Endothelial cell of umbilical vein (primary cell): Measurements from ENCODE around the gene TREH. TPM values are rescaled to one million over a fixed set of nuclear protein-coding genes. Genes with fewer than 3 reads are reported as not detected.

ENCODE experiments used
- BruUV-seq: library from RNA; stranded (reverse); fragments of 400-500 nt; replicated peaks from 2 replicates; lab custom pipeline; 2021; lab: Mats Ljungman, UMichigan
- CTCF ChIA-PET: fragments of 300-600, 350-600 bp; sonication (Branson Sonifier 250); formaldehyde crosslinking; loops from one replicate; lab custom pipeline; 2021; ENCODE audit warnings: antibody characterized with exemption, inconsistent platforms; lab: Charles Lee
- POLR2A ChIA-PET: fragments of 300-600, 350-600 bp; sonication (Branson Sonifier 250); formaldehyde crosslinking; loops from one replicate; lab custom pipeline; 2021; ENCODE audit warnings: antibody characterized with exemption, inconsistent platforms; lab: Charles Lee
- DNase-seq: peaks from one replicate; pipeline ENCODE4 v3.0.0-alpha.2; 2011; ENCODE audit warnings: low read depth, low spot score
- FAIRE-seq: peaks from 2 replicates; lab custom pipeline; 2011; peaks lifted over from hg19 to GRCh38; lab: Jason Lieb, UNC
- H2AFZ ChIP-seq: 2 replicates; pipeline ENCODE4 v1.6.0; 2012; ENCODE audit warnings: low read depth, low read length, control low read depth, inconsistent platforms
- H3K27ac ChIP-seq: 2 replicates; pipeline ENCODE4 v1.5.1; 2011; ENCODE audit warnings: low read depth, mild to moderate bottlenecking, control low read depth, low read length, moderate library complexity; ENCODE audit not compliant: insufficient read depth
- H3K27me3 ChIP-seq, 2 experiments: 2 replicates each; pipeline versions ENCODE4 v1.6.0 to v1.6.1; 2011; ENCODE audit warnings: low read length in 2 of 2, mixed read lengths in 1 of 2; ENCODE audit not compliant: control insufficient read depth in 2 of 2, insufficient read depth in 2 of 2
- H3K36me3 ChIP-seq, 2 experiments: 2 replicates in 1 of 2; 3 replicates in 1 of 2; pipeline ENCODE4 v1.5.1; 2011; ENCODE audit warnings: low read length in 2 of 2, mild to moderate bottlenecking in 1 of 2, moderate library complexity in 1 of 2; ENCODE audit not compliant: control insufficient read depth in 2 of 2, insufficient read depth in 2 of 2; ENCODE audit errors: extremely low read depth in 1 of 2
- H3K4me1 ChIP-seq: 3 replicates; pipeline ENCODE4 v1.5.1; 2011; ENCODE audit warnings: mild to moderate bottlenecking, low read length; ENCODE audit not compliant: control insufficient read depth, insufficient read depth; ENCODE audit errors: extremely low read depth
- H3K4me2 ChIP-seq: 2 replicates; pipeline ENCODE4 v1.6.1; 2011; ENCODE audit warnings: low read length, control low read depth, mixed read lengths; ENCODE audit not compliant: insufficient read depth
- H3K4me3 ChIP-seq, 3 experiments: fragments of 200-600 bp in 1 of 3; sonication (generic), shearing (Covaris generic) in 1 of 3; replicated peaks in 1 of 3; 2 replicates each; pipeline ENCODE4 v1.5.1; 2011 to 2016; ENCODE audit warnings: control low read depth in 3 of 3, low read length in 3 of 3, mild to moderate bottlenecking in 2 of 3, inconsistent platforms in 1 of 3, low read depth in 1 of 3, moderate library complexity in 1 of 3; ENCODE audit not compliant: insufficient read depth in 1 of 3
- H3K79me2 ChIP-seq: 2 replicates; pipeline ENCODE4 v1.6.0; 2012; ENCODE audit warnings: low read length, inconsistent platforms; ENCODE audit not compliant: control insufficient read depth, insufficient read depth
- H3K9ac ChIP-seq: replicated peaks from 2 replicates; pipeline ENCODE3; 2011; ENCODE audit warnings: low read length, control low read depth; ENCODE audit not compliant: insufficient read depth; ENCODE audit errors: extremely low read depth
- H3K9me1 ChIP-seq: replicated peaks from 3 replicates; pipeline ENCODE4 v1.6.0; 2011; ENCODE audit warnings: mild to moderate bottlenecking, low read length; ENCODE audit not compliant: control insufficient read depth, insufficient read depth; ENCODE audit errors: extremely low read depth
- H3K9me3 ChIP-seq: replicated peaks from 2 replicates; pipeline ENCODE4 v1.5.1; 2012; ENCODE audit warnings: low read length, inconsistent platforms; ENCODE audit not compliant: control insufficient read depth, insufficient read depth
- H4K20me1 ChIP-seq: replicated peaks from 2 replicates; pipeline ENCODE3; 2011; ENCODE audit warnings: mild to moderate bottlenecking, low read length; ENCODE audit not compliant: control insufficient read depth, insufficient read depth; ENCODE audit errors: extremely low read depth
- CTCF ChIP-seq, 2 donors: IDR thresholded peaks; 1 replicate in 1 of 2; 2 replicates in 1 of 2; pipeline ENCODE4 v1.5.1; 2011; ENCODE audit warnings: low read length in 2 of 2, mild to moderate bottlenecking in 2 of 2, moderate library complexity in 2 of 2, control low read depth in 1 of 2, inconsistent platforms in 1 of 2, low read depth in 1 of 2; ENCODE audit not compliant: insufficient read depth in 1 of 2; ENCODE audit errors: extremely low read depth in 1 of 2
- MAX ChIP-seq: IDR thresholded peaks from 2 replicates; pipeline ENCODE4 v1.6.1; 2011; ENCODE audit not compliant: insufficient read depth, insufficient read length
- POLR2AphosphoS5 ChIP-seq: IDR thresholded peaks from 2 replicates; pipeline ENCODE4 v1.6.1; 2012; ENCODE audit warnings: low read depth, mild to moderate bottlenecking, control low read depth, low read length, moderate library complexity; ENCODE audit not compliant: insufficient read depth
- dilution Hi-C: fragments of 300-500 bp; cut with MboI; formaldehyde crosslinking; loops from one replicate; pipeline ENCODE4 v1.15.0; 2019; ENCODE audit warnings: low sequenced_read_pairs; ENCODE audit not compliant: extremely low pct_ligation_motif_present
- intact Hi-C: fragments of 100-400 bp; cut with micrococcal nuclease; formaldehyde crosslinking; loops from one replicate; pipeline ENCODE4 v1.10.0; 2022
- polyA plus RNA-seq, 4 experiments: library from polyadenylated mRNA; depleted of rRNA in 3 of 4; stranded (reverse) in 3 of 4; unstranded in 1 of 4; fragments of >200 nt; gene quantifications; 2 replicates each; pipeline versions ENCODE4 v1.2.1 to v1.2.3, GENCODE V29; 2011 to 2012; ENCODE audit warnings: missing spikeins in 1 of 4
- total RNA-seq: library from RNA; stranded (reverse); gene quantifications from 2 replicates; pipeline ENCODE4 v1.2.3, GENCODE V29; 2021

The TREH gene
- total and polyA plus RNA-seq, 2 donors (not counting 3 experiments of a cell fraction or from before 2014, with no cell fraction given) = not detected

GRCh38 chr11:118632577-118633318 lies 46.7 kb downstream of the TREH start:
- Histone ChIP-seq H3K27me3 (no peaks in the 10 kb centered on the region), H3K36me3 (peaks cover 33 to 50% of the 10 kb centered on the region in 2 experiments), H3K4me3 (no peak overlapping the region), H3K9ac (no peak overlapping the region), H2AFZ (no peak overlapping the region), H3K4me1 (no peaks in the 10 kb centered on the region), H3K4me2 (no peak overlapping the region), H3K9me3 (no peaks in the 10 kb centered on the region), H3K27ac (no peak overlapping the region), H3K79me2 (peaks cover 23% of the 10 kb centered on the region), H4K20me1 (no peaks in the 10 kb centered on the region), H3K9me1 (no peaks in the 10 kb centered on the region)
- BruUV-seq = no TSS peak
- ChIA-PET CTCF (interaction anchor here (1.2 to 3.2 kb wide), 4 partner anchors 11 to 38 kb away, joined by 3 to 11 read pairs (median 6); partner anchors contain the start of gene PHLDB1), POLR2A (interaction anchor here (0.6 kb wide), 1 partner anchor 12 kb away, joined by 8 read pairs; no protein-coding TSS in a partner anchor)
- FAIRE-seq = no peak
- no peak for DNase-seq
- TF ChIP-seq POLR2AphosphoS5 = no peak
- TF ChIP-seq CTCF (IDR thresholded peaks at IDR 0.05; ENCODE audit: extremely low read depth in 1 of 2, insufficient read depth in 1 of 2, low read depth in 1 of 2, low read length in 2 of 2) = no peak
- no peak for TF ChIP-seq MAX
- intact Hi-C loops = no loop called here
- dilution Hi-C loops = no loop called here
